HCT116 (cell line): ENCODE measurements around the gene PDHX. TPM values are rescaled to one million over a fixed set of nuclear protein-coding genes. Genes with fewer than 3 reads are reported as not detected.

Experiments
- ATAC-seq: fragments of 200-7000 bp; cut with Tn5 transposase; 2 replicates; pipeline ENCODE4 v1.9.1; 2020; ENCODE audit warnings: mild to moderate bottlenecking, moderate library complexity
- BruUV-seq: library from RNA; stranded (reverse); fragments of 400-500 nt; replicated peaks from 2 replicates; lab custom pipeline; 2021; lab: Mats Ljungman, UMichigan
- CTCF ChIA-PET: fragments of 300-600 bp; sonication (Branson Sonifier 250); formaldehyde crosslinking; loops from one replicate; lab custom pipeline; 2021; ENCODE audit warnings: antibody characterized with exemption; lab: Charles Lee
- POLR2A ChIA-PET: fragments of 300-600, 350-600 bp; sonication (Branson Sonifier 250); formaldehyde crosslinking; loops from one replicate; lab custom pipeline; 2021; ENCODE audit warnings: antibody characterized with exemption; lab: Charles Lee
- RAD21 ChIA-PET, 2 experiments: fragments of 300-600 bp; sonication (Branson Sonifier 250); formaldehyde crosslinking; loops; one replicate each; lab custom pipeline; 2023; ENCODE audit warnings: low total read pairs in 2 of 2; ENCODE audit not compliant: uncharacterized antibody in 2 of 2, unreplicated experiment in 2 of 2, low non-redundant PET in 1 of 2; lab: Charles Lee
- DNase-seq: peaks from one replicate; pipeline ENCODE4 v3.0.0-alpha.2; 2010; ENCODE audit warnings: low read depth, low spot score
- H2AFZ ChIP-seq: fragments of 200-600 bp; shearing (Covaris generic), sonication (generic); 2 replicates; pipeline ENCODE4 v1.6.1; 2017; ENCODE audit warnings: low read depth, mixed run types, mixed read lengths, antibody characterized with exemption, low read length; ENCODE audit not compliant: poor library complexity, severe bottlenecking
- H3K27ac ChIP-seq: 2 replicates; pipeline ENCODE4 v1.5.1; 2012; ENCODE audit warnings: low read depth, low read length
- H3K27me3 ChIP-seq: fragments of 200-600 bp; sonication (generic); 2 replicates; pipeline ENCODE4 v1.6.1; 2016; ENCODE audit warnings: mixed run types, low read length, mixed read lengths; ENCODE audit not compliant: insufficient read depth
- H3K36me3 ChIP-seq, 2 experiments: fragments of 200-500 bp in 1 of 2; fragments of 200-600 bp in 1 of 2; sonication (Bioruptor generic) in 1 of 2; sonication (generic) in 1 of 2; 2 replicates each; pipeline versions ENCODE4 v1.5.1 to v1.6.1; 2014 to 2016; ENCODE audit warnings: low read length in 2 of 2, inconsistent platforms in 1 of 2, mixed read lengths in 1 of 2, mixed run types in 1 of 2; ENCODE audit not compliant: insufficient read depth in 2 of 2, control insufficient read depth in 1 of 2
- H3K4me1 ChIP-seq, 2 experiments: fragments of 200-600 bp in 1 of 2; sonication (generic) in 1 of 2; 2 replicates each; pipeline versions ENCODE4 v1.5.1 to v1.6.1; 2012 to 2017; ENCODE audit warnings: low read length in 2 of 2, inconsistent platforms in 1 of 2, mild to moderate bottlenecking in 1 of 2, mixed read lengths in 1 of 2, mixed run types in 1 of 2, moderate library complexity in 1 of 2; ENCODE audit not compliant: insufficient read depth in 2 of 2, control insufficient read depth in 1 of 2
- H3K4me2 ChIP-seq: fragments of 200-600 bp; sonication (generic); 2 replicates; pipeline ENCODE4 v1.6.1; 2017; ENCODE audit warnings: mixed run types, low read length, mixed read lengths
- H3K4me3 ChIP-seq, 2 experiments: fragments of 200-600 bp in 1 of 2; sonication (generic) in 1 of 2; replicated peaks in 1 of 2; 2 replicates each; pipeline ENCODE4 v1.5.1; 2011 to 2016; ENCODE audit warnings: low read length in 2 of 2, control low read depth in 1 of 2, low read depth in 1 of 2, mild to moderate bottlenecking in 1 of 2, mixed read lengths in 1 of 2, mixed run types in 1 of 2
- H3K79me2 ChIP-seq: fragments of 200-600 bp; sonication (generic); 2 replicates; pipeline ENCODE4 v1.6.1; 2017; ENCODE audit warnings: mild to moderate bottlenecking, mixed run types, low read length, moderate library complexity, mixed read lengths; ENCODE audit not compliant: insufficient read depth
- H3K9ac ChIP-seq: fragments of 200-600 bp; sonication (generic); 2 replicates; pipeline ENCODE4 v1.6.1; 2016; ENCODE audit warnings: low read length, mixed read lengths
- H3K9me2 ChIP-seq: fragments of 200-600 bp; sonication (generic), shearing (Covaris generic); 2 replicates; pipeline ENCODE4 v1.6.1; 2017; ENCODE audit warnings: mixed run types, mild to moderate bottlenecking, moderate library complexity; ENCODE audit not compliant: insufficient read depth
- H3K9me3 ChIP-seq, 2 experiments: fragments of 200-500 bp in 1 of 2; fragments of 200-600 bp in 1 of 2; sonication (Bioruptor generic) in 1 of 2; sonication (generic) in 1 of 2; 2 replicates each; pipeline ENCODE4 v1.6.1; 2014 to 2017; ENCODE audit warnings: low read length in 2 of 2, mixed read lengths in 2 of 2, inconsistent platforms in 1 of 2, low read depth in 1 of 2, mild to moderate bottlenecking in 1 of 2, mixed run types in 1 of 2, moderate library complexity in 1 of 2; ENCODE audit not compliant: control insufficient read depth in 1 of 2, insufficient read depth in 1 of 2
- H4K20me1 ChIP-seq: fragments of 200-600 bp; sonication (generic), shearing (Covaris generic); 2 replicates; pipeline ENCODE4 v1.6.1; 2017; ENCODE audit warnings: mixed run types, mild to moderate bottlenecking, moderate library complexity; ENCODE audit not compliant: insufficient read depth
- EZH2 ChIP-seq: fragments of 200-600 bp; sonication (generic); IDR thresholded peaks from 2 replicates; pipeline ENCODE4 v1.6.1; 2017; ENCODE audit warnings: antibody characterized with exemption, mixed run types
- EZH2phosphoT487 ChIP-seq: fragments of 200-600 bp; IDR thresholded peaks from 2 replicates; pipeline ENCODE4 v1.6.1; 2018; ENCODE audit warnings: antibody characterized with exemption, borderline replicate concordance
- FOSL1 ChIP-seq: IDR thresholded peaks from 2 replicates; pipeline ENCODE4 v1.6.1; 2012; ENCODE audit warnings: low read depth
- SP1 ChIP-seq: IDR thresholded peaks from 2 replicates; pipeline ENCODE4 v1.6.1; 2012; ENCODE audit warnings: low read depth
- intact Hi-C: fragments of 100-400 bp; cut with micrococcal nuclease; formaldehyde crosslinking; loops from 2 replicates; pipeline ENCODE4 v1.10.0; 2022
- total RNA-seq: library from RNA; stranded (reverse); gene quantifications from one replicate; pipeline ENCODE4 v1.2.1, GENCODE V29; 2021; ENCODE audit not compliant: unreplicated experiment
- TF ChIP-seq, protein P1 (sequence below): IDR thresholded peaks from 2 replicates; pipeline ENCODE4 v1.6.1; 2012
- TF ChIP-seq, protein P2 (sequence below): IDR thresholded peaks from 2 replicates; pipeline ENCODE4 v1.6.1; 2012
- TF ChIP-seq, protein P3 (sequence below), 3 experiments: fragments of 200-600 bp in 1 of 3; sonication (generic) in 1 of 3; IDR thresholded peaks in 2 of 3; conservative IDR thresholded peaks in 1 of 3; 2 replicates each; pipeline ENCODE4 v1.5.1; 2012 to 2017; ENCODE audit warnings: low read depth in 2 of 3, low read length in 2 of 3, antibody characterized with exemption in 1 of 3, borderline replicate concordance in 1 of 3, control low read depth in 1 of 3, mild to moderate bottlenecking in 1 of 3, mixed read lengths in 1 of 3, mixed run types in 1 of 3, moderate library complexity in 1 of 3; ENCODE audit not compliant: insufficient read depth in 1 of 3

PDHX gene
- total RNA-seq, 1 experiment from 2014 or later = 36.6 TPM

DNA sequence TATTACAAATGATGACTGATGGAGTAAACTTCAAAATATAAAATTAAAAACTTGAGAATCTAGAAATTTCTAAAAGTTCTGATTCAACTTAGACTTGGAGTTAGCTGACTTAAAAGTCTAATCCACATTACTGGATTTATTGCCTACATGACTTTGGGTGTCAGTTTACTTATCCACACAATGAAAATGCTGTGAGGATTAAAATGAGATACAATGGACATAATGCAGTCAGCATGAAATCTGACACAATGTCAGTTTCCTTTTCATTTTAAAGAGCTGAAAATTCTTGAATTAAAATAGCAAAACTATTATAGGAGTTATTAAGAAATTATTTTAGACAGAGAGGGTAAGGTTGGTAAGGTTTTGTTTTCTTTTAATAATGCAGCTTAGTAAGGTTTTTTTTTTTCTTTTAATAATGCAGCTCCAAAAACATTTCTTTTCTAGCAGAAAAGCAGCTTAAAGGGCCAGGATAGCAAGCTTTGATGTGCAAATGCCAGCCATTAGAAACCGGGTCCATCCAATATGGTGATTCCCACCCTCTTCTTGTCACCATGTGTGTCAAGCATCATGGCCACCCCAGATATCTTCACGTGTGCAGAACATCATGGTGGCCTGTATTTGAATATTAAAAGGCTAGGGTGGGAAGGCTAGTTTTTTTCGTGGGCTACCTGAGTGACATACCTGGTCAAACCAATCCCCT lies 19.1 kb upstream of the PDHX start:
- Histone ChIP-seq H3K4me1 (peaks cover 3 to 5% of the 10 kb centered on the region in 2 experiments; a peak in 3 of 4 replicates), H3K4me3 (no peak overlapping the region), H2AFZ (no peak overlapping the region), H3K36me3 (no peaks in the 10 kb centered on the region; a peak in 1 of 4 replicates), H3K4me2 (no peak overlapping the region), H3K9me2 (no peaks in the 10 kb centered on the region), H3K9me3 (no peaks in the 10 kb centered on the region), H3K27me3 (no peaks in the 10 kb centered on the region), H3K9ac (no peak overlapping the region), H3K27ac (no peak overlapping the region), H3K79me2 (peaks cover 8% of the 10 kb centered on the region; the same call in 1 of the 2 replicates), H4K20me1 (no peaks in the 10 kb centered on the region)
- POLR2A ChIA-PET = no interaction called here
- CTCF ChIA-PET = interaction anchor here (0.8 to 3.4 kb wide), 3 partner anchors 311 to 723 kb away, joined by 3 to 51 read pairs (median 39); no protein-coding TSS in a partner anchor
- RAD21 ChIA-PET = no interaction called here
- intact Hi-C loops = loop anchor here (10.0 kb wide), 4 partner anchors 243 to 1093 kb away; no protein-coding TSS in a partner anchor
- DNase-seq = no peak
- ATAC-seq = no peak
- TF ChIP-seq, protein P1, sequence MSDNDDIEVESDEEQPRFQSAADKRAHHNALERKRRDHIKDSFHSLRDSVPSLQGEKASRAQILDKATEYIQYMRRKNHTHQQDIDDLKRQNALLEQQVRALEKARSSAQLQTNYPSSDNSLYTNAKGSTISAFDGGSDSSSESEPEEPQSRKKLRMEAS = no peak
- no peak for TF ChIP-seq EZH2phosphoT487
- BruUV-seq = no TSS peak

DNA sequence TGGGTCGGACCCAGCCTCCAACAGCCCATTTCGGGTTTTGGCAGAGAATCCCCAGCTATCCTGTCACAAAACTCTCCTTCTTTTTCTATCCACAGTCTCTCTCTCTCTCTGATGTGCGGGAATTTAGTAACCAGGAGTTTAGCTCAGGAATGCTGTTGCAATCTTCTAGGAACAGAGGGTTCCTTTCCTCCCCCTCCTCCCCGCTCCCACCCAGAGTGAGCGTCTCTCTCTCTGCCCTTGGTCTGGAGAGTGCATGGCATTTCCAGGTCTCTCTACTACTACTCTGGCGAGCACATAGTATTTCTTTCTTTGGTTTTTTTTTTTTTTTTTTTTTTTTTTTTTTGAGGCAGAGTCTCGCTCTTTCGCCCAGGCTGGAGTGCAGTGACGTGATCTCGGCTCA lies 17.9 kb upstream of the PDHX start:
- ATAC-seq = 0 out of 2 replicates have a peak, but pooled peaks have one; percentile 16
- CTCF ChIA-PET = interaction anchor here (1.0 to 3.4 kb wide), 25 partner anchors 7 to 1064 kb away, joined by 3 to 51 read pairs (median 4); partner anchors contain the start of genes APIP, ELF5 and PDHX
- RAD21 ChIA-PET = interaction anchor here (0.6 to 1.5 kb wide), 7 partner anchors 33 to 532 kb away, joined by 3 to 6 read pairs (median 4); no protein-coding TSS in a partner anchor
- POLR2A ChIA-PET = no interaction called here
- no TSS peak for BruUV-seq
- Histone ChIP-seq H4K20me1 (no peaks in the 10 kb centered on the region), H3K9ac (no peak overlapping the region), H3K9me2 (no peaks in the 10 kb centered on the region), H3K4me2 (no peak overlapping the region), H3K27ac (no peak overlapping the region), H3K27me3 (no peaks in the 10 kb centered on the region), H3K4me3 (no peak overlapping the region), H2AFZ (no peak overlapping the region), H3K36me3 (no peaks in the 10 kb centered on the region; a peak in 1 of 4 replicates), H3K9me3 (no peaks in the 10 kb centered on the region), H3K4me1 (peaks cover 3 to 5% of the 10 kb centered on the region in 2 experiments; a peak in 3 of 4 replicates), H3K79me2 (peaks cover 8% of the 10 kb centered on the region; the same call in 1 of the 2 replicates)
- intact Hi-C loops = loop anchor here (2.0 to 10.0 kb wide), 6 partner anchors 244 to 1094 kb away; partner anchors contain the start of gene ABTB2
- DNase-seq = no peak
- TF ChIP-seq EZH2 (no peak), FOSL1 (no peak), SP1 (no peak)
- TF ChIP-seq, protein P2, sequence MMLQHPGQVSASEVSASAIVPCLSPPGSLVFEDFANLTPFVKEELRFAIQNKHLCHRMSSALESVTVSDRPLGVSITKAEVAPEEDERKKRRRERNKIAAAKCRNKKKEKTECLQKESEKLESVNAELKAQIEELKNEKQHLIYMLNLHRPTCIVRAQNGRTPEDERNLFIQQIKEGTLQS = no peak
- TF ChIP-seq, protein P3, sequence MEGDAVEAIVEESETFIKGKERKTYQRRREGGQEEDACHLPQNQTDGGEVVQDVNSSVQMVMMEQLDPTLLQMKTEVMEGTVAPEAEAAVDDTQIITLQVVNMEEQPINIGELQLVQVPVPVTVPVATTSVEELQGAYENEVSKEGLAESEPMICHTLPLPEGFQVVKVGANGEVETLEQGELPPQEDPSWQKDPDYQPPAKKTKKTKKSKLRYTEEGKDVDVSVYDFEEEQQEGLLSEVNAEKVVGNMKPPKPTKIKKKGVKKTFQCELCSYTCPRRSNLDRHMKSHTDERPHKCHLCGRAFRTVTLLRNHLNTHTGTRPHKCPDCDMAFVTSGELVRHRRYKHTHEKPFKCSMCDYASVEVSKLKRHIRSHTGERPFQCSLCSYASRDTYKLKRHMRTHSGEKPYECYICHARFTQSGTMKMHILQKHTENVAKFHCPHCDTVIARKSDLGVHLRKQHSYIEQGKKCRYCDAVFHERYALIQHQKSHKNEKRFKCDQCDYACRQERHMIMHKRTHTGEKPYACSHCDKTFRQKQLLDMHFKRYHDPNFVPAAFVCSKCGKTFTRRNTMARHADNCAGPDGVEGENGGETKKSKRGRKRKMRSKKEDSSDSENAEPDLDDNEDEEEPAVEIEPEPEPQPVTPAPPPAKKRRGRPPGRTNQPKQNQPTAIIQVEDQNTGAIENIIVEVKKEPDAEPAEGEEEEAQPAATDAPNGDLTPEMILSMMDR (IDR thresholded peaks at IDR 0.05 in 2 of 3, conservative IDR thresholded peaks at IDR 0.05 in 1 of 3; ENCODE audit: borderline replicate concordance in 1 of 3, insufficient read depth in 1 of 3, low read depth in 2 of 3, low read length in 2 of 3) = no peak
